H1 (cell line): ENCODE data around the gene UBAP2. TPM values are rescaled to one million over a fixed set of nuclear protein-coding genes. Genes with fewer than 3 reads are reported as not detected.

ENCODE experiments used
- CTCF ChIA-PET: fragments of 300-600 bp; sonication (Branson Sonifier 250); formaldehyde crosslinking; loops from one replicate; lab custom pipeline; 2021; ENCODE audit not compliant: partially characterized antibody; lab: Charles Lee
- POLR2A ChIA-PET: fragments of 300-600 bp; sonication (Branson Sonifier 250); formaldehyde crosslinking; loops from one replicate; lab custom pipeline; 2021; ENCODE audit warnings: inconsistent platforms; ENCODE audit not compliant: partially characterized antibody; lab: Charles Lee
- DNase-seq, 2 experiments: peaks; one replicate each; pipeline versions ENCODE4 v3.0.0 to v3.0.0-alpha.2; 2010 to 2022; ENCODE audit warnings: low spot score in 2 of 2, low read depth in 1 of 2, mixed read lengths in 1 of 2
- FAIRE-seq: peaks from 2 replicates; lab custom pipeline; 2011; peaks lifted over from hg19 to GRCh38; lab: Jason Lieb, UNC
- H2AFZ ChIP-seq: 2 replicates; pipeline ENCODE4 v1.8.1; 2012; ENCODE audit warnings: low read length, inconsistent platforms
- H2AK5ac ChIP-seq: 2 replicates; pipeline ENCODE4 v1.6.1; 2013; ENCODE audit warnings: low read depth, low read length
- H2BK120ac ChIP-seq: replicated peaks from 2 replicates; pipeline ENCODE3; 2013; ENCODE audit warnings: low read depth, low read length, inconsistent platforms
- H2BK12ac ChIP-seq: 2 replicates; pipeline ENCODE4 v1.6.1; 2013; ENCODE audit warnings: low read depth, low read length
- H2BK15ac ChIP-seq: 2 replicates; pipeline ENCODE4 v1.6.1; 2013; ENCODE audit warnings: low read length
- H2BK20ac ChIP-seq: 2 replicates; pipeline ENCODE4 v1.6.1; 2013; ENCODE audit warnings: low read length
- H2BK5ac ChIP-seq: 2 replicates; pipeline ENCODE4 v1.6.1; 2013; ENCODE audit warnings: low read depth, low read length
- H3K14ac ChIP-seq: 2 replicates; pipeline ENCODE4 v1.6.1; 2013; ENCODE audit warnings: inconsistent platforms; ENCODE audit not compliant: insufficient read length
- H3K18ac ChIP-seq: 2 replicates; pipeline ENCODE4 v1.6.1; 2013; ENCODE audit warnings: low read length; ENCODE audit errors: extremely low read depth
- H3K23ac ChIP-seq: 2 replicates; pipeline ENCODE4 v1.6.1; 2013; ENCODE audit warnings: inconsistent platforms; ENCODE audit not compliant: insufficient read length
- H3K23me2 ChIP-seq: 2 replicates; pipeline ENCODE4 v1.6.1; 2013; ENCODE audit warnings: low read depth, low read length
- H3K27ac ChIP-seq: 2 replicates; pipeline ENCODE4 v1.6.1; 2011; ENCODE audit warnings: low read depth, low read length, inconsistent platforms
- H3K27me3 ChIP-seq, 4 experiments: replicated peaks in 1 of 4; 1 replicate in 1 of 4; 2 replicates in 3 of 4; pipeline versions ENCODE4 v1.6.1 to v1.8.1; 2011 to 2013; ENCODE audit warnings: low read length in 3 of 4, mild to moderate bottlenecking in 3 of 4, inconsistent platforms in 2 of 4, mixed read lengths in 2 of 4, moderate library complexity in 1 of 4; ENCODE audit not compliant: control insufficient read depth in 3 of 4, insufficient read depth in 3 of 4; ENCODE audit errors: extremely low read depth in 1 of 4
- H3K36me3 ChIP-seq, 4 experiments: 2 replicates each; pipeline versions ENCODE4 v1.6.1 to v1.8.1; 2011 to 2013; ENCODE audit warnings: mild to moderate bottlenecking in 4 of 4, low read length in 3 of 4, moderate library complexity in 2 of 4, control low read depth in 1 of 4, inconsistent platforms in 1 of 4; ENCODE audit not compliant: insufficient read depth in 4 of 4, control insufficient read depth in 2 of 4
- H3K4ac ChIP-seq: replicated peaks from 2 replicates; pipeline ENCODE3; 2013; ENCODE audit warnings: low read length, low read depth, mixed read lengths, inconsistent platforms; ENCODE audit not compliant: insufficient read length
- H3K4me1 ChIP-seq, 4 experiments: replicated peaks in 1 of 4; 1 replicate in 1 of 4; 2 replicates in 3 of 4; pipeline versions ENCODE4 v1.6.1 to v1.8.1; 2011 to 2013; ENCODE audit warnings: low read length in 3 of 4, inconsistent platforms in 2 of 4, mixed read lengths in 1 of 4; ENCODE audit not compliant: insufficient read depth in 4 of 4, control insufficient read depth in 3 of 4
- H3K4me2 ChIP-seq, 2 experiments: 2 replicates each; pipeline versions ENCODE4 v1.6.1 to v1.8.1; 2011 to 2013; ENCODE audit warnings: low read depth in 2 of 2, low read length in 2 of 2, control low read depth in 1 of 2, inconsistent platforms in 1 of 2, mild to moderate bottlenecking in 1 of 2; ENCODE audit not compliant: insufficient read depth in 1 of 2
- H3K4me3 ChIP-seq, 4 experiments: fragments of 200-600, 300-600 bp in 1 of 4; sonication (generic), shearing (Covaris generic), sonication (Bioruptor Twin) in 1 of 4; 2 replicates each; pipeline versions ENCODE4 v1.5.1 to v1.8.1; 2011 to 2016; ENCODE audit warnings: low read length in 4 of 4, low read depth in 3 of 4, control low read depth in 2 of 4, inconsistent platforms in 2 of 4, mild to moderate bottlenecking in 2 of 4, mixed read lengths in 1 of 4, moderate library complexity in 1 of 4; ENCODE audit not compliant: insufficient read depth in 2 of 4; ENCODE audit errors: extremely low read depth in 1 of 4
- H3K56ac ChIP-seq: replicated peaks from 2 replicates; pipeline ENCODE3; 2013; ENCODE audit warnings: low read depth, mild to moderate bottlenecking, mixed read lengths, low read length, inconsistent platforms; ENCODE audit not compliant: insufficient read length
- H3K79me1 ChIP-seq: 2 replicates; pipeline ENCODE4 v1.6.1; 2013; ENCODE audit warnings: low read depth, low read length, control low read depth
- H3K79me2 ChIP-seq, 2 experiments: 2 replicates each; pipeline versions ENCODE4 v1.6.1 to v1.8.1; 2012 to 2013; ENCODE audit warnings: low read length in 2 of 2, mild to moderate bottlenecking in 2 of 2, inconsistent platforms in 1 of 2; ENCODE audit not compliant: insufficient read depth in 2 of 2, control insufficient read depth in 1 of 2
- H3K9ac ChIP-seq, 4 experiments: replicated peaks in 1 of 4; 1 replicate in 1 of 4; 2 replicates in 3 of 4; pipeline versions ENCODE4 v1.6.1 to v1.8.1; 2011 to 2013; ENCODE audit warnings: low read depth in 3 of 4, low read length in 3 of 4, control low read depth in 2 of 4, mild to moderate bottlenecking in 2 of 4, moderate library complexity in 2 of 4, inconsistent platforms in 1 of 4; ENCODE audit errors: extremely low read depth in 1 of 4
- H3K9me3 ChIP-seq, 2 experiments: 2 replicates each; pipeline versions ENCODE4 v1.6.1 to v1.8.1; 2012 to 2013; ENCODE audit warnings: mild to moderate bottlenecking in 2 of 2, moderate library complexity in 2 of 2, control low read depth in 1 of 2, inconsistent platforms in 1 of 2, low read depth in 1 of 2, low read length in 1 of 2, mixed read lengths in 1 of 2; ENCODE audit not compliant: insufficient read depth in 2 of 2
- H4K20me1 ChIP-seq, 2 experiments: replicated peaks in 1 of 2; 2 replicates each; pipeline versions ENCODE3 to v1.8.1; 2011 to 2013; ENCODE audit warnings: inconsistent platforms in 2 of 2, low read length in 2 of 2, mild to moderate bottlenecking in 1 of 2; ENCODE audit not compliant: insufficient read depth in 2 of 2, control insufficient read depth in 1 of 2
- H4K5ac ChIP-seq: 2 replicates; pipeline ENCODE4 v1.6.1; 2013; ENCODE audit warnings: low read length, low read depth, mixed read lengths, inconsistent platforms; ENCODE audit not compliant: insufficient read length
- H4K8ac ChIP-seq: 2 replicates; pipeline ENCODE4 v1.8.0; 2013; ENCODE audit warnings: mild to moderate bottlenecking, moderate library complexity, low read length, inconsistent platforms; ENCODE audit not compliant: insufficient read depth; ENCODE audit errors: extremely low read depth
- H4K91ac ChIP-seq: replicated peaks from 2 replicates; pipeline ENCODE3; 2013; ENCODE audit warnings: low read length, mixed read lengths, inconsistent platforms; ENCODE audit not compliant: insufficient read length
- ASH2L ChIP-seq: fragments of 200-600, 300-600 bp; sonication (generic); IDR thresholded peaks from one replicate; pipeline ENCODE4 v1.7.1; 2017; ENCODE audit warnings: low read length
- BCL11A ChIP-seq, 2 experiments: IDR thresholded peaks; one replicate each; pipeline ENCODE4 v1.6.1; 2011; ENCODE audit warnings: low read depth in 2 of 2, low read length in 2 of 2, mild to moderate bottlenecking in 2 of 2
- CREB1 ChIP-seq: IDR thresholded peaks from 2 replicates; pipeline ENCODE4 v1.6.1; 2012; ENCODE audit warnings: inconsistent platforms
- EZH2 ChIP-seq: fragments of 200-600 bp; sonication (generic); IDR thresholded peaks from 2 replicates; pipeline ENCODE4 v1.7.1; 2012; ENCODE audit warnings: low read depth, mild to moderate bottlenecking, moderate library complexity, low read length, inconsistent platforms; ENCODE audit not compliant: severe bottlenecking
- POLR2AphosphoS5 ChIP-seq: IDR thresholded peaks from 2 replicates; pipeline ENCODE4 v1.6.1; 2011; ENCODE audit warnings: low read depth, low read length
- RBBP5 ChIP-seq: IDR thresholded peaks from 2 replicates; pipeline ENCODE4 v1.7.1; 2012; ENCODE audit warnings: low read depth, mild to moderate bottlenecking, inconsistent platforms, low read length, moderate library complexity, borderline replicate concordance
- RXRA ChIP-seq: IDR thresholded peaks from 2 replicates; pipeline ENCODE4 v1.6.1; 2011; ENCODE audit warnings: low read depth, mild to moderate bottlenecking, low read length, moderate library complexity; ENCODE audit not compliant: insufficient read depth
- SP4 ChIP-seq: IDR thresholded peaks from 2 replicates; pipeline ENCODE4 v1.6.1; 2012; ENCODE audit warnings: low read length, inconsistent platforms
- SUZ12 ChIP-seq: fragments of 200-600 bp; sonication (generic); IDR thresholded peaks from 2 replicates; pipeline ENCODE4 v1.6.1; 2012; ENCODE audit warnings: mild to moderate bottlenecking, inconsistent platforms, low read length, moderate library complexity, mixed read lengths
- TAF1 ChIP-seq: IDR thresholded peaks from 2 replicates; pipeline ENCODE4 v1.6.1; 2011; ENCODE audit warnings: mild to moderate bottlenecking, low read depth, low read length
- TAF7 ChIP-seq: optimal IDR thresholded peaks from 2 replicates; pipeline ENCODE3; 2011; ENCODE audit warnings: low read depth, mild to moderate bottlenecking, inconsistent platforms, low read length, moderate library complexity, borderline replicate concordance
- WGBS, 2 experiments: shearing (Covaris generic) in 1 of 2; methylation state at CpG; one replicate each; pipeline versions ENCODE4 v1.1.6 to v1.1.7; 2013 to 2015; ENCODE audit warnings: low lambda C conversion rate in 2 of 2, mixed read lengths in 2 of 2, inconsistent platforms in 1 of 2, low coverage in 1 of 2, missing lambda C conversion rate in 1 of 2; ENCODE audit not compliant: insufficient replicate concordance in 2 of 2, insufficient coverage in 1 of 2, insufficient read length in 1 of 2; ENCODE audit errors: extremely low coverage in 1 of 2, missing lambda C conversion rate in 1 of 2; 5-methylcytosine and 5-hydroxymethylcytosine counted together
- polyA plus RNA-seq, 7 experiments: library from polyadenylated mRNA; depleted of rRNA in 3 of 7; stranded (reverse) in 5 of 7; unstranded in 2 of 7; fragments of >200 nt in 5 of 7; fragments of 200-250 nt in 2 of 7; gene quantifications; 1 replicate in 5 of 7; 2 replicates in 1 of 7; 4 replicates in 1 of 7; pipeline versions ENCODE4 v1.2.1 to v1.2.3, GENCODE V29; 2011 to 2013; ENCODE audit warnings: missing spikeins in 2 of 7, mixed read lengths in 2 of 7
- total RNA-seq: library from RNA; stranded (reverse); fragmentation: NEBNext Ultra II Directional; extraction: Animal tissue kit (Norgen Biotek cat#: 25700); gene quantifications from 2 replicates; pipeline ENCODE4 v1.2.1, GENCODE V29; 2021
- TF ChIP-seq, protein P1 (sequence below), 3 experiments: IDR thresholded peaks; 1 replicate in 2 of 3; 2 replicates in 1 of 3; pipeline versions ENCODE4 v1.5.1 to v1.6.1; 2011; ENCODE audit warnings: low read length in 3 of 3, mild to moderate bottlenecking in 3 of 3, inconsistent platforms in 2 of 3, low read depth in 1 of 3, moderate library complexity in 1 of 3; ENCODE audit not compliant: insufficient read depth in 1 of 3; ENCODE audit errors: control extremely low read depth in 1 of 3

The UBAP2 gene
- total and polyA plus RNA-seq, 2 of the 8 experiments (the other 6 are each of a cell fraction or from before 2014, with no cell fraction given), result 75.0 to 81.4 TPM

GRCh38 chr9:34034698-34035065 lies 14.0 kb downstream of the UBAP2 start:
- no peak overlapping the region for H3K23ac ChIP-seq
- no peak overlapping the region for H2AFZ ChIP-seq
- H4K8ac ChIP-seq, result no peak overlapping the region
- H3K56ac ChIP-seq, result no peak overlapping the region
- no peak overlapping the region for H3K18ac ChIP-seq
- ChIA-PET POLR2A (no interaction called here), CTCF (no interaction called here)
- H4K5ac ChIP-seq, result no peak overlapping the region
- no peak overlapping the region for H3K27ac ChIP-seq
- peaks cover 0 to 11% of the 10 kb centered on the region in 2 experiments; a peak in 1 of 4 replicates for H3K9me3 ChIP-seq
- DNase-seq (no peak), FAIRE-seq (no peak)
- no peak overlapping the region for H3K4me2 ChIP-seq
- H3K36me3 ChIP-seq, result peaks cover 0 to 9% (median 4%) of the 10 kb centered on the region in 4 experiments; a peak in 2 of 8 replicates
- H3K4me1 ChIP-seq, result no peaks in the 10 kb centered on the region
- no peak overlapping the region for H2BK20ac ChIP-seq
- no peak overlapping the region for H3K9ac ChIP-seq
- H2BK12ac ChIP-seq, result no peak overlapping the region
- H2BK15ac ChIP-seq, result no peak overlapping the region
- no peak overlapping the region for H2AK5ac ChIP-seq
- H4K91ac ChIP-seq, result no peak overlapping the region
- H3K23me2 ChIP-seq, result no peaks in the 10 kb centered on the region; the same call in 1 of the 2 replicates
- peaks cover 19 to 82% of the 10 kb centered on the region in 2 experiments for H3K79me2 ChIP-seq
- H3K27me3 ChIP-seq, result no peaks in the 10 kb centered on the region
- no peak overlapping the region for H3K4ac ChIP-seq
- no peak overlapping the region for H3K4me3 ChIP-seq
- H3K79me1 ChIP-seq, result peaks cover 4% of the 10 kb centered on the region; the same call in 1 of the 2 replicates
- H3K14ac ChIP-seq, result no peak overlapping the region
- no peak overlapping the region for H2BK120ac ChIP-seq
- peaks cover 11 to 13% of the 10 kb centered on the region in 2 experiments for H4K20me1 ChIP-seq
- no peak overlapping the region for H2BK5ac ChIP-seq
- WGBS, 2 experiments, result 97% methylated on average over 6 of the region's 6 CpGs; no CpG with 5 or more reads in 1 of the 2 experiments
- no peak for TF ChIP-seq CREB1
- TF ChIP-seq POLR2AphosphoS5, result no peak
- no peak for TF ChIP-seq SUZ12
- TF ChIP-seq SP4, result no peak
- no peak for TF ChIP-seq ASH2L
- no peak for TF ChIP-seq RBBP5
- no peak for TF ChIP-seq BCL11A (IDR thresholded peaks at IDR 0.05; ENCODE audit: low read depth in 2 of 2, low read length in 2 of 2)
- no peak for TF ChIP-seq TAF7
- TF ChIP-seq EZH2, result no peak
- TF ChIP-seq, protein P1, sequence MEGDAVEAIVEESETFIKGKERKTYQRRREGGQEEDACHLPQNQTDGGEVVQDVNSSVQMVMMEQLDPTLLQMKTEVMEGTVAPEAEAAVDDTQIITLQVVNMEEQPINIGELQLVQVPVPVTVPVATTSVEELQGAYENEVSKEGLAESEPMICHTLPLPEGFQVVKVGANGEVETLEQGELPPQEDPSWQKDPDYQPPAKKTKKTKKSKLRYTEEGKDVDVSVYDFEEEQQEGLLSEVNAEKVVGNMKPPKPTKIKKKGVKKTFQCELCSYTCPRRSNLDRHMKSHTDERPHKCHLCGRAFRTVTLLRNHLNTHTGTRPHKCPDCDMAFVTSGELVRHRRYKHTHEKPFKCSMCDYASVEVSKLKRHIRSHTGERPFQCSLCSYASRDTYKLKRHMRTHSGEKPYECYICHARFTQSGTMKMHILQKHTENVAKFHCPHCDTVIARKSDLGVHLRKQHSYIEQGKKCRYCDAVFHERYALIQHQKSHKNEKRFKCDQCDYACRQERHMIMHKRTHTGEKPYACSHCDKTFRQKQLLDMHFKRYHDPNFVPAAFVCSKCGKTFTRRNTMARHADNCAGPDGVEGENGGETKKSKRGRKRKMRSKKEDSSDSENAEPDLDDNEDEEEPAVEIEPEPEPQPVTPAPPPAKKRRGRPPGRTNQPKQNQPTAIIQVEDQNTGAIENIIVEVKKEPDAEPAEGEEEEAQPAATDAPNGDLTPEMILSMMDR (IDR thresholded peaks at IDR 0.05; ENCODE audit: control extremely low read depth in 1 of 3, insufficient read depth in 1 of 3, low read depth in 1 of 3, low read length in 3 of 3), result no peak
- no peak for TF ChIP-seq TAF1
- no peak for TF ChIP-seq RXRA
